K562 (cell line): ENCODE results near the gene LRRC74B. TPM values are rescaled to one million over a fixed set of nuclear protein-coding genes. Genes with fewer than 3 reads are reported as not detected.

ENCODE experiments used
- DPF2 ChIP-seq: fragments of 450-650 bp; IDR thresholded peaks from 2 replicates; pipeline ENCODE4 v1.6.1; 2016
- HNRNPLL ChIP-seq: fragments of 200-400 bp; formaldehyde crosslinking; IDR thresholded peaks from 2 replicates; pipeline ENCODE4 v1.6.1; 2017; ENCODE audit warnings: low read length, low read depth, mild to moderate bottlenecking; ENCODE audit not compliant: poor library complexity, severe bottlenecking
- MAZ ChIP-seq, 2 experiments: fragments of 450-650 bp in 1 of 2; sonication (generic) in 1 of 2; formaldehyde crosslinking; IDR thresholded peaks in 1 of 2; conservative IDR thresholded peaks in 1 of 2; 2 replicates each; pipeline versions ENCODE4 v1.4.0 to v1.5.0; 2020; ENCODE audit warnings: mild to moderate bottlenecking in 1 of 2, missing genetic modification reagents in 1 of 2
- PHF8 ChIP-seq: fragments of 200-600 bp; sonication (generic); IDR thresholded peaks from 2 replicates; pipeline ENCODE4 v1.6.1; 2012; ENCODE audit warnings: mixed run types, mild to moderate bottlenecking, inconsistent platforms, low read length, moderate library complexity, borderline replicate concordance
- POLR3G ChIP-seq: IDR thresholded peaks from 2 replicates; pipeline ENCODE4 v1.6.1; 2011; ENCODE audit not compliant: insufficient read length, insufficient replicate concordance; ENCODE audit errors: extremely low read depth
- RB1 ChIP-seq: fragments of 450-650 bp; IDR thresholded peaks from 2 replicates; pipeline ENCODE4 v1.6.1; 2017; ENCODE audit warnings: low read depth, mild to moderate bottlenecking
- THRAP3 ChIP-seq: fragments of 450-650 bp; IDR thresholded peaks from 2 replicates; pipeline ENCODE4 v1.6.1; 2016; ENCODE audit warnings: mild to moderate bottlenecking, inconsistent platforms, borderline replicate concordance
- ZNF431 ChIP-seq: sonication (generic); formaldehyde crosslinking; IDR thresholded peaks from 2 replicates; pipeline ENCODE4 v1.8.0; 2022; ENCODE audit warnings: mild to moderate bottlenecking, missing genetic modification reagents
- polyA plus RNA-seq, 8 experiments: library from polyadenylated mRNA; depleted of rRNA in 4 of 8; stranded (reverse) in 5 of 8; unstranded in 3 of 8; fragments of >200 nt; fragmentation: Nextera tagmentation in 2 of 8; fragmentation: Illumina TruSeq in 1 of 8; extraction: Ambion mirVana in 2 of 8; extraction: Trizol in 1 of 8; gene quantifications; 2 replicates each; pipeline versions ENCODE4 v1.2.1 to v1.2.3, GENCODE V29; 2011 to 2014; ENCODE audit warnings: inconsistent platforms in 1 of 8, missing spikeins in 1 of 8
- total RNA-seq, 7 experiments: library from RNA; depleted of rRNA in 6 of 7; stranded (reverse); fragments of >200 nt in 6 of 7; fragmentation: Illumina TruSeq in 2 of 7; extraction: Trizol in 2 of 7; gene quantifications; 2 replicates each; pipeline versions ENCODE4 v1.2.1 to v1.2.3, GENCODE V29; 2011 to 2021; ENCODE audit warnings: low replicate concordance in 1 of 7
- TF ChIP-seq, protein P1 (sequence below): fragments of 450-650 bp; IDR thresholded peaks from 2 replicates; pipeline ENCODE4 v1.6.1; 2017; ENCODE audit warnings: mild to moderate bottlenecking, moderate library complexity
- TF ChIP-seq, protein P2 (sequence below): fragments of 250-450 bp; sonication (Bioruptor Pico); IDR thresholded peaks from 2 replicates; pipeline ENCODE4 v1.5.0; 2020; ENCODE audit warnings: mild to moderate bottlenecking, borderline replicate concordance
- TF ChIP-seq, protein P3 (sequence below): fragments of 450-650 bp; IDR thresholded peaks from 2 replicates; pipeline ENCODE4 v1.6.1; 2018; ENCODE audit not compliant: partially characterized antibody
- TF ChIP-seq, protein P4 (sequence below): fragments of 250-450 bp; sonication (Bioruptor Pico); IDR thresholded peaks from 2 replicates; pipeline ENCODE4 v1.4.0; 2020; ENCODE audit warnings: mild to moderate bottlenecking, moderate library complexity
- TF ChIP-seq, protein P5 (sequence below): fragments of 450-650 bp; formaldehyde crosslinking; IDR thresholded peaks from 2 replicates; pipeline ENCODE4 v1.4.0; 2022; ENCODE audit warnings: mild to moderate bottlenecking, moderate library complexity
- TF ChIP-seq, protein P6 (sequence below): sonication (generic); formaldehyde crosslinking; IDR thresholded peaks from 2 replicates; pipeline ENCODE4 v1.8.0; 2022; ENCODE audit warnings: missing genetic modification reagents, mild to moderate bottlenecking, borderline replicate concordance

LRRC74B gene
- total and polyA plus RNA-seq, 9 of the 15 experiments (the other 6 are each of a cell fraction or from before 2014, with no cell fraction given): not detected

DNA sequence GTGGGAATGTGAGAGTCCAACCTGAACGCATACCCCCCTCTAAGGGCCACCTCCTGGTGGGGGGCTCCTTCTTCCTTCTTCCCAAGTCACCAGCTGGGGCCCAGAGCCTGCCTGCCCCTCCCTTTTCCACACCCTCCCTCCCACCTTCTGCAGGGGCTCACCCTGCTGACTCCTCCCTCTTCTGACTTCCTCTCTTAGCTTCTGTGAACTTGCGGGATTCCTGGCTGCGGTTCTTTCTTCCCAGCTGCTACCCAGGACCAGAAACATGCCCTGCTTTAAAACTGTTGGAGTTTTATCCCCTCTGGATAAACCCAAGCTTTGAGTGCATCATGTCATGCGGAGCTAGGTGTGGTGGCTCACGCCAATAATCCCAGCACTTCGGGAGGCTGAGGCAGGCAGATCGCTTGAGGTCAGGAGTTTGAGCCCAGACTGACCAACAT lies 10.2 kb downstream of the LRRC74B start (continued):
- peak; percentile 7 for TF ChIP-seq HNRNPLL
- peak; percentile 73 to 76; a peak in 3 of 4 replicates for TF ChIP-seq MAZ (CRISPR knock-in tag; conservative IDR thresholded peaks at IDR 0.05 in 1 of 2, IDR thresholded peaks at IDR 0.05 in 1 of 2)
- no peak for TF ChIP-seq RB1
- TF ChIP-seq, protein P1, sequence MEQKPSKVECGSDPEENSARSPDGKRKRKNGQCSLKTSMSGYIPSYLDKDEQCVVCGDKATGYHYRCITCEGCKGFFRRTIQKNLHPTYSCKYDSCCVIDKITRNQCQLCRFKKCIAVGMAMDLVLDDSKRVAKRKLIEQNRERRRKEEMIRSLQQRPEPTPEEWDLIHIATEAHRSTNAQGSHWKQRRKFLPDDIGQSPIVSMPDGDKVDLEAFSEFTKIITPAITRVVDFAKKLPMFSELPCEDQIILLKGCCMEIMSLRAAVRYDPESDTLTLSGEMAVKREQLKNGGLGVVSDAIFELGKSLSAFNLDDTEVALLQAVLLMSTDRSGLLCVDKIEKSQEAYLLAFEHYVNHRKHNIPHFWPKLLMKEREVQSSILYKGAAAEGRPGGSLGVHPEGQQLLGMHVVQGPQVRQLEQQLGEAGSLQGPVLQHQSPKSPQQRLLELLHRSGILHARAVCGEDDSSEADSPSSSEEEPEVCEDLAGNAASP: no peak
- TF ChIP-seq PHF8: no peak
- TF ChIP-seq, protein P2, sequence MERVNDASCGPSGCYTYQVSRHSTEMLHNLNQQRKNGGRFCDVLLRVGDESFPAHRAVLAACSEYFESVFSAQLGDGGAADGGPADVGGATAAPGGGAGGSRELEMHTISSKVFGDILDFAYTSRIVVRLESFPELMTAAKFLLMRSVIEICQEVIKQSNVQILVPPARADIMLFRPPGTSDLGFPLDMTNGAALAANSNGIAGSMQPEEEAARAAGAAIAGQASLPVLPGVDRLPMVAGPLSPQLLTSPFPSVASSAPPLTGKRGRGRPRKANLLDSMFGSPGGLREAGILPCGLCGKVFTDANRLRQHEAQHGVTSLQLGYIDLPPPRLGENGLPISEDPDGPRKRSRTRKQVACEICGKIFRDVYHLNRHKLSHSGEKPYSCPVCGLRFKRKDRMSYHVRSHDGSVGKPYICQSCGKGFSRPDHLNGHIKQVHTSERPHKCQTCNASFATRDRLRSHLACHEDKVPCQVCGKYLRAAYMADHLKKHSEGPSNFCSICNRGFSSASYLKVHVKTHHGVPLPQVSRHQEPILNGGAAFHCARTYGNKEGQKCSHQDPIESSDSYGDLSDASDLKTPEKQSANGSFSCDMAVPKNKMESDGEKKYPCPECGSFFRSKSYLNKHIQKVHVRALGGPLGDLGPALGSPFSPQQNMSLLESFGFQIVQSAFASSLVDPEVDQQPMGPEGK (CRISPR knock-in tag): no peak
- no peak for TF ChIP-seq DPF2
- TF ChIP-seq THRAP3: no peak
- no peak for TF ChIP-seq ZNF431 (CRISPR knock-in tag)
- TF ChIP-seq, protein P3, sequence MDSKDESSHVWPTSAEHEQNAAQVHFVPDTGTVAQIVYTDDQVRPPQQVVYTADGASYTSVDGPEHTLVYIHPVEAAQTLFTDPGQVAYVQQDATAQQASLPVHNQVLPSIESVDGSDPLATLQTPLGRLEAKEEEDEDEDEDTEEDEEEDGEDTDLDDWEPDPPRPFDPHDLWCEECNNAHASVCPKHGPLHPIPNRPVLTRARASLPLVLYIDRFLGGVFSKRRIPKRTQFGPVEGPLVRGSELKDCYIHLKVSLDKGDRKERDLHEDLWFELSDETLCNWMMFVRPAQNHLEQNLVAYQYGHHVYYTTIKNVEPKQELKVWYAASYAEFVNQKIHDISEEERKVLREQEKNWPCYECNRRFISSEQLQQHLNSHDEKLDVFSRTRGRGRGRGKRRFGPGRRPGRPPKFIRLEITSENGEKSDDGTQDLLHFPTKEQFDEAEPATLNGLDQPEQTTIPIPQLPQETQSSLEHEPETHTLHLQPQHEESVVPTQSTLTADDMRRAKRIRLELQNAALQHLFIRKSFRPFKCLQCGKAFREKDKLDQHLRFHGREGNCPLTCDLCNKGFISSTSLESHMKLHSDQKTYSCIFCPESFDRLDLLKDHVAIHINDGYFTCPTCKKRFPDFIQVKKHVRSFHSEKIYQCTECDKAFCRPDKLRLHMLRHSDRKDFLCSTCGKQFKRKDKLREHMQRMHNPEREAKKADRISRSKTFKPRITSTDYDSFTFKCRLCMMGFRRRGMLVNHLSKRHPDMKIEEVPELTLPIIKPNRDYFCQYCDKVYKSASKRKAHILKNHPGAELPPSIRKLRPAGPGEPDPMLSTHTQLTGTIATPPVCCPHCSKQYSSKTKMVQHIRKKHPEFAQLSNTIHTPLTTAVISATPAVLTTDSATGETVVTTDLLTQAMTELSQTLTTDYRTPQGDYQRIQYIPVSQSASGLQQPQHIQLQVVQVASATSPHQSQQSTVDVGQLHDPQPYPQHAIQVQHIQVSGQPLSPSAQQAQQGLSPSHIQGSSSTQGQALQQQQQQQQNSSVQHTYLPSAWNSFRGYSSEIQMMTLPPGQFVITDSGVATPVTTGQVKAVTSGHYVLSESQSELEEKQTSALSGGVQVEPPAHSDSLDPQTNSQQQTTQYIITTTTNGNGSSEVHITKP: no peak
- no peak for TF ChIP-seq POLR3G
- TF ChIP-seq, protein P4, sequence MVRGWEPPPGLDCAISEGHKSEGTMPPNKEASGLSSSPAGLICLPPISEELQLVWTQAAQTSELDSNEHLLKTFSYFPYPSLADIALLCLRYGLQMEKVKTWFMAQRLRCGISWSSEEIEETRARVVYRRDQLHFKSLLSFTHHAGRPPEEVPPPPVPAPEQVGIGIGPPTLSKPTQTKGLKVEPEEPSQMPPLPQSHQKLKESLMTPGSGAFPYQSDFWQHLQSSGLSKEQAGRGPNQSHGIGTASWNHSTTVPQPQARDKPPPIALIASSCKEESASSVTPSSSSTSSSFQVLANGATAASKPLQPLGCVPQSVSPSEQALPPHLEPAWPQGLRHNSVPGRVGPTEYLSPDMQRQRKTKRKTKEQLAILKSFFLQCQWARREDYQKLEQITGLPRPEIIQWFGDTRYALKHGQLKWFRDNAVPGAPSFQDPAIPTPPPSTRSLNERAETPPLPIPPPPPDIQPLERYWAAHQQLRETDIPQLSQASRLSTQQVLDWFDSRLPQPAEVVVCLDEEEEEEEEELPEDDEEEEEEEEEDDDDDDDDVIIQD (CRISPR knock-in tag): no peak; the same call in 1 of the 2 replicates
- TF ChIP-seq, protein P5, sequence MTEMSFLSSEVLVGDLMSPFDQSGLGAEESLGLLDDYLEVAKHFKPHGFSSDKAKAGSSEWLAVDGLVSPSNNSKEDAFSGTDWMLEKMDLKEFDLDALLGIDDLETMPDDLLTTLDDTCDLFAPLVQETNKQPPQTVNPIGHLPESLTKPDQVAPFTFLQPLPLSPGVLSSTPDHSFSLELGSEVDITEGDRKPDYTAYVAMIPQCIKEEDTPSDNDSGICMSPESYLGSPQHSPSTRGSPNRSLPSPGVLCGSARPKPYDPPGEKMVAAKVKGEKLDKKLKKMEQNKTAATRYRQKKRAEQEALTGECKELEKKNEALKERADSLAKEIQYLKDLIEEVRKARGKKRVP (CRISPR knock-in tag): no peak
- TF ChIP-seq, protein P6, sequence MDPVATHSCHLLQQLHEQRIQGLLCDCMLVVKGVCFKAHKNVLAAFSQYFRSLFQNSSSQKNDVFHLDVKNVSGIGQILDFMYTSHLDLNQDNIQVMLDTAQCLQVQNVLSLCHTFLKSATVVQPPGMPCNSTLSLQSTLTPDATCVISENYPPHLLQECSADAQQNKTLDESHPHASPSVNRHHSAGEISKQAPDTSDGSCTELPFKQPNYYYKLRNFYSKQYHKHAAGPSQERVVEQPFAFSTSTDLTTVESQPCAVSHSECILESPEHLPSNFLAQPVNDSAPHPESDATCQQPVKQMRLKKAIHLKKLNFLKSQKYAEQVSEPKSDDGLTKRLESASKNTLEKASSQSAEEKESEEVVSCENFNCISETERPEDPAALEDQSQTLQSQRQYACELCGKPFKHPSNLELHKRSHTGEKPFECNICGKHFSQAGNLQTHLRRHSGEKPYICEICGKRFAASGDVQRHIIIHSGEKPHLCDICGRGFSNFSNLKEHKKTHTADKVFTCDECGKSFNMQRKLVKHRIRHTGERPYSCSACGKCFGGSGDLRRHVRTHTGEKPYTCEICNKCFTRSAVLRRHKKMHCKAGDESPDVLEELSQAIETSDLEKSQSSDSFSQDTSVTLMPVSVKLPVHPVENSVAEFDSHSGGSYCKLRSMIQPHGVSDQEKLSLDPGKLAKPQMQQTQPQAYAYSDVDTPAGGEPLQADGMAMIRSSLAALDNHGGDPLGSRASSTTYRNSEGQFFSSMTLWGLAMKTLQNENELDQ (CRISPR knock-in tag): peak; percentile 95
